ENCODE measurements around the gene KLK8.
"Not testable (repeated sequence)": the region's sequence is repeated elsewhere in the genome, so short reads cannot be mapped to it uniquely, and the experiment has no call there.

The KLK8 gene

GRCh38 chr19:50981587-50982146, 19.7 kb downstream of the KLK8 start:
- DNase-seq: no peak

GRCh38 chr19:50980208-50980607, 21.2 kb downstream of the KLK8 start:
- no peak for DNase-seq

GRCh38 chr19:50979758-50980157, 21.6 kb downstream of the KLK8 start:
- no peak for DNase-seq

DNA sequence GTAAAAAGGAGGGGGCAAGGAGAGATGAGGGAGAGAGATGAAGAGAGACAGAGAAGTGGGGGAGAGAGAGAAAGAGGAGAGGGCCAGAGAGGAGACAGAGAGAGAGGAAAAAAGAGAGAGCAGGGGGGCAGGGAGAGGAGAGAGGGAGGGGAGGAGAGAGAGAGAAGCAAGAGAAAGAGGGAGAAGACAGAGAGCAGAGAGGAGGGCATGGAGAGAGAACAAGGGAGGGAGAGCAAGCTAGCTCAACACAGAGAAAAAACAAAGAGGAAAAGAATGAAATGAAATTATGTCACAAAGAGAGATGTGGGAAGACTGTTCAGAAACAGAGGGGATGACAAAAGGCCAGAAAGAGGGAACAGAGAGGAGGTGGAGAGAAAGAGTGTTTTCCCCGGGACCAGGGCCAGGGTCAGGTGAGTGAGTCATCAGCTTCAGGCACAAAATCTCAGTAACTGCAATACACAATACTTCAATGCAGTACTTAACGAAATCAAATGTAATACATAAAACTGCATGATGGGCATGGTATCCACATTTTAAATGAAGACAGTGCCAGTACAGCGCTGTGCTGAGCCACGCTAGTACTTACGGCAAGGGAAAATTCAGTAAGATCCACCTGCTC, 22.5 kb downstream of the KLK8 start:
- no peak for DNase-seq

DNA sequence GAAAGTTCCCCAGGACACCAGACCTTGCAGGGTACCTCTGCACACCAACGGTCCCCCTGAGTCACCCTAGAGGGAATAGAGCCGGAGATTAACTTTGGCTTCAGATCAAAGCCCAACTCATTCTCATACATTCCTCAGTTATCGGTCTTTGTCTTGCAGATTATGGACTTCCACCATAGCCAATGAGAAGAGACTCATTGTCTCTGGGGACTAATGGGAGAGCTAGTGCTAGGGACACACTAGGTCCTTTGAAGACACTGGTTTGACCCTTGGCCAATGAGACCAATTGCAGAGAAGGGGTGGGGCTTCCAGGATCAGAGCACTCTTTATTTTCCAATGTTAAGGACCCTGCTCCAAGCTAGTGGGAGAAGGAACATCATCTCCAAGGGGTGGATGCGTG, 23.8 kb downstream of the KLK8 start:
- DNase-seq: no peak

DNA sequence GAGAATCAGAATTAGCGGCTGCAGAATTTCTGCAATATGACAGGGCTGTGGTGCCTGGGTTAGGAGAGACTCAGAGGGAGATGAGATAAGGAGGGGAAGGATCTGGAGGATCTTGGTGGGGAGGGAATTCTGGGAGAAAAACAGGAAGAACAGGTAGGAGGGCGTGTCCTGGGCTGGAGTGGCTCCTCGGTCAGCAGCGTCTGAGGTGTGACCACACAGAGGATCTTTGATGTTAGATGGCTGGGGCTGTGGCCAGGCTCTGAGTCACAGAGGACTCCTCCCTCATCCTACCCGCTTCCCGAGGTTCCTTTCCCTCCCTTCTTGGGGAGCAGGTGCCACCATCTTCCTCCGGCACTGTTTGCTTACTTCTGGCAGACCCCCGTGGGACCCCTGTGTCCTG, 25.6 kb downstream of the KLK8 start:
- no peak for DNase-seq

DNA sequence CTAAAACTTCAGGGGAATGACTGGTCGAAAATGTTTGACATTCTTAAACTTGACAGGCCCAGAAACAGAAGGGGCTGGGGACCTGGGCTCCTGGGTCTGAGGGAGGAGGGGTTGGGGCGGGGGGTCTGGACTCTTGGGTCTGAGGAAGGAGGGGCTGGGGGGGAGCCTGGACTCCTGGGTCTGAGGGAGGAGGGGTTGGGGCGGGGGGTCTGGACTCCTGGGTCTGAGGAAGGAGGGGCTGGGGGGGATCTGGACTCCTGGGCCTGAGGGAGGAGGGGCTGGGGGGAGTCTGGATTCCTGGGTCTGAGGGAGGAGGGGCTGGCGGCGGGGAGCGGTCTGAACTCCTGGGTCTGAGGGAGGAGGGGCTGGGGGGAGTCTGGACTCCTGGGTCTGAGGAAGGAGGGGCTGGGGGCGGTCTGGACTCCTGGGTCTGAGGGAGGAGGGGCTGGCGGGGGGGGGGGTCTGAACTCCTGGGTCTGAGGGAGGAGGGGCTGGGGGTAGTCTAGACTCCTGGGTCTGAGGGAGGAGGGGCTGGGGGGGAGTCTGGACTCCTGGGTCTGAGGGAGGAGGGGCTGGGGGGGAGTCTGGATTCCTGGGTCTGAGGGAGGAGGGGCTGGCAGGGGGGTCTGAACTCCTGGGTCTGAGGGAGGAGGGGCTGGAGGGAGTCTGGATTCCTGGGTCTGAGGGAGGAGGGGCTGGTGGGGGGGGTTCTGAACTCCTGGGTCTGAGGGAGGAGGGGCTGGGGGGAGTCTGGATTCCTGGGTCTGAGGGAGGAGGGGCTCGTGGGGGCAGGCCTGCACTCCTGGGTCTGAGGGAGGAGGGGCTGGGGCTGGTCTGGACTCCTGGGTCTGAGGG, 26.5 kb downstream of the KLK8 start:
- no peak for DNase-seq

- DNase-seq: no peak
Observed at GRCh38 chr19:50972795-50973376, 28.5 kb downstream of the KLK8 start.

DNA sequence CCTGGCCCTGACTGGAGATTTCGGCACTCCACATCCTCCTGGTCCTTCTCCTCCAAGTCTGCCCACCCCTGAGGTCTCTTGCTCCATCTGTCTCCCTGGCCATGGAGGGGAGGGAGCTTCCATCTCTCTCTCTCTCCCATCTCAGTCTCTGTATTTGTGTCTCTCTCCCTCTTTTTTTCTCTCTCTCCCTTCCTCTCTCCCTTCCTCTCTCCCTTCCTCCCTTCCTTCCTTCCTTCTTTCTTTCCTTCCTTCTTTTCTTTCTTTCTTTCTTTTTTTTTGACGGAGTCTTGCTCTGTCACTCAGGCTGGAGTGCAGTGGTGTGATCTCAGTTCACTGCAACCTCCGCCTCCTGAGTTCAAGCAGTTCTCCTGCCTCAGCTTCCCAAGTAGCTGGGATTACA, 31.6 kb downstream of the KLK8 start:
- DNase-seq: not testable (repeated sequence)

- no peak for DNase-seq
Observed at GRCh38 chr19:50969413-50969760, 32.0 kb downstream of the KLK8 start, which contains the start of gene KLK6. TSS of gene KLK6 (minus strand) at chr19:50969591. CDS start at chr19:50968104, 1,487 bp downstream.

- DNase-seq: no peak
Observed at GRCh38 chr19:50968716-50969412, 32.5 kb downstream of the KLK8 start.

DNA sequence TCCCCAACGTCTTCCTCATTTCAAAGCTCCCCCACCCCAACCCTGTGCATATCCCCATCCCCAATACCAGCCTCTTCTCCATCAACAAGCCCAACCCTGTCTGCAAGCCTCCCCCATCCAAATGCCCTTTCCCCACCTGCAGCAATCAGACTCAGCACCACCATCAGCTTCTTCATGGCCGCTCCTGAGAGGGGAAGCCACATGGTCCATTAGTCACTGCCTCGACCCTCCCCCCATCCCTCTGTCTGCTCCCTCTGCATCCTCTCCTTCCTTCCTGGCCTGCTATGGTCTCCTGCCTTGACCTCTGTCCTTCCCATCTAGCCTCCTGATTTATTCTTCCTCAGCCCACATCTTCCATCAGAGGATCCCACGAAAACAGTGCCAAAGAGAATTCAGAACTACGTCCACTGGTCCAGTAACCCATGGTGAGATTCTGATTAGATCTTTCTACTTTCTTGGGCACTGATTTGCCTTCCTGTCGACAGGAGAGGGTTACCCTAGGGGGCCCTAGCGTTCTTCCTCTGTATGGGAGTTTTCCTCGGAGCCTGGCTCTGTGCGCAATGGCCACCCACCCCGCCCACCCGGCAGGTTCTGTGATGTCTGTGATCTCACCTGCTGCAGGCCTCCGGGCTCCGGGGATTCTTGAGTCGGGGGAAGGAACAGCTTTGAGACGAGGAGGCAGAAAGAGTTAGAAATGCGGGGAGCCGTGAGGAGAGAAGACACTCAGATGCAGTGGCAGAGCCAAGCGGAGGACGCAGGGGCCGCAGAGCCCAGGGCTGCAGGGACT, 33.3 kb downstream of the KLK8 start:
- DNase-seq: no peak

GRCh38 chr19:50964266-50964665, 37.1 kb downstream of the KLK8 start:
- no peak for DNase-seq

DNA sequence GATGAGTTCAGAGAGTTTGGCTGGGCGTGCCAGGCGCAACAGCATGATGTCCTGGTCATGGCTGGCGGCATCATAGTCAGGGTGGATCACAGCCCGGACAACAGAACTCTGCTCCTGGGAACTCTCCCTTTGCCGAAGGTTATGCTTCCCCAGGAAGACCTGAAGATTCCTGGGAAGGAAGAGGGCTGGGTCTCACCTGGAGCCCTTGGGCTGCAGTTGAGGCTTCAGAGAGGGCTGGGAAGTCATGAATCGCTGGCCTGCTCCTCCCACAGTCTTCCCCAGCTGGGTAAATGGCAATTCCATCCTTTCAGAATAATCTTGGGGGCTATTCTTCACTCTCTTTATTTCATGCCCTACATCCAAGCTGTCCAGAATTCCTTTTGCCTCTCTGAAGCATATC, 38.0 kb downstream of the KLK8 start:
- no peak for DNase-seq

GRCh38 chr19:50962245-50962644, 39.2 kb downstream of the KLK8 start:
- no peak for DNase-seq

DNA sequence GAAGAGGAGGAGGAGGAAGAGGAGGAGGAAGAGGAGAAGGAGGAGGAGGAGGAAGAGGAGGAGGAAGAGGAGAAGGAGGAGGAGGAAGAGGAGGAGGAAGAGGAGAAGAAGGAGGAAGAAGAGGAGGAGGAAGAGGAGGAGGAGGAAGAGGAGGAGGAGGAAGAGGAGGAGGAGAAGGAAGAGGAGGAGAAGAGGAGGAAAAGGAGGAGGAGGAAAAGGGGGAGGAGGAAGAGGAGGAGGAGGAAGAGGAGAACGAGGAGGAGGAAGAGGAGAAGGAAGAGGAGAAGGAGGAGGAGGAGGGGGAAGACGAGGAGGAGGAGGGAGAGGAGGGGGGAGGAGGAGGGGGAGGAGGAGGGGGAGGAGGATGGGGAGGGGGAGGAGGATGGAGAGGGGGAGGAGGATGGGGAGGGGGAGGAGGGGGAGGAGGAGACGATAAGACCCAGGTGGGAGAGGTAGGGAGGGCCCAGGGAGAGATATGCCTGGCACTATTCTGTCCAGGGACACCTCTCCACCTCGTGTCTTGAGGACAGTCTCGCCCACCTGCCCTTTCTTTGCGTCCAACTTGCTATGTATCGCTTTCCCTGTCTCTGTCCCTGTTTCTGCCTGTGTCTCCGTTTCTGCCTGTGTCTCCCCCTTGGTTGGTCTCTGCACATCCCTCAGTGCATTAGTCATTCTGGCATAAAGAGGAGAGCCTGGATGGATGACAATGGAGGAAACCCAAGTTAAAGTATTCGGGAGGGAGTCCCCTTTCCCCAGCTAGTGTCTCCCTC, 41.5 kb downstream of the KLK8 start:
- no peak for DNase-seq

- DNase-seq: no peak
Observed at GRCh38 chr19:50957587-50957986, 43.8 kb downstream of the KLK8 start.

DNA sequence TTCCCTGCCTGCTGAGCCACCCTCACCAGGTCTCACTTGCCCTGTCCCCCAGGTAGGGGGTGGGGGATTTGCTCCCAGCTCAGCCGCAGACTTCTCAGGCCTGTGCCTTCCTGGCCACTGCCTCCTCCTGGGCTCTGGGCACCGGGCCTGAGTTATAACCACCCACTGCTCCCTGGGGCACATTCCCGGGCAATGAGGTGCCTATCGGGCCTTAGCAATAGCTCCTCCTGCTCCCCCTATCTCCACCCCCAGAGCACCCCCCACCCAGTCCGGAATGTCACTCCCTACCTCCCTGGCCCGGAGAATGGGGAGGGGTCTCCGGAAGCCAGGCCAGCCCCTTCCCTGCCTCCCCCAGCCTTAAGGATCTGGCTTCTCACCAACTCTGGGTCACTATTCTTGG, 48.5 kb downstream of the KLK8 start, which contains the start of gene KLK5:
TSS of gene KLK5 (minus strand) at position 129 of the 400 bp plus-strand sequence. CDS start 381 bp downstream, outside the sequence.
- no peak for DNase-seq

GRCh38 chr19:50949861-50950260, 51.5 kb downstream of the KLK8 start:
- no peak for DNase-seq

DNA sequence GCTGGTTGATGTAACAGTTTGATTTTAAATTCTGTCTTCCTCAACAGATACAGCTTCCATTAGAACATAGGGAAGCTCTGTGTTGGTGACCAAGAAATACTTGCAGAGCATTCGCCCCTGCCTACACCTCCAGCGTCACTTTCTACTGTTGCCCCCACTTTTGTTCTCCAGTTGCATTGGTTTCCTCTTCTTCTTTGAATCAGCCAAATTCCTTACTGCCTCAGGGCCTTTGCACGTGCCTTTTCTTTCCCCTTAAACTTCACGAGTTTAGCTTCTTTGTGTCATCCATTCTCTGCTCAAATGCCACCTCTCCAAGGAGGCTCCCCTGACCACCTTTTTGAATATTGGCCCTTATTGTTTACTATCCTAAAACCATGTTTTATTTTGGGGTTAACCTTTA, 54.3 kb downstream of the KLK8 start:
- no peak for DNase-seq

Data from NCI-H510A (cell line).